HG02759 (cell line): ENCODE measurements around the gene MEIS2.

Experiments
- ATAC-seq: cut with Tn5 transposase; IDR thresholded peaks from one replicate; pipeline ENCODE4 v1.9.1; 2021; ENCODE audit warnings: mild to moderate bottlenecking, moderate library complexity; ENCODE audit not compliant: unreplicated experiment

MEIS2 gene

DNA sequence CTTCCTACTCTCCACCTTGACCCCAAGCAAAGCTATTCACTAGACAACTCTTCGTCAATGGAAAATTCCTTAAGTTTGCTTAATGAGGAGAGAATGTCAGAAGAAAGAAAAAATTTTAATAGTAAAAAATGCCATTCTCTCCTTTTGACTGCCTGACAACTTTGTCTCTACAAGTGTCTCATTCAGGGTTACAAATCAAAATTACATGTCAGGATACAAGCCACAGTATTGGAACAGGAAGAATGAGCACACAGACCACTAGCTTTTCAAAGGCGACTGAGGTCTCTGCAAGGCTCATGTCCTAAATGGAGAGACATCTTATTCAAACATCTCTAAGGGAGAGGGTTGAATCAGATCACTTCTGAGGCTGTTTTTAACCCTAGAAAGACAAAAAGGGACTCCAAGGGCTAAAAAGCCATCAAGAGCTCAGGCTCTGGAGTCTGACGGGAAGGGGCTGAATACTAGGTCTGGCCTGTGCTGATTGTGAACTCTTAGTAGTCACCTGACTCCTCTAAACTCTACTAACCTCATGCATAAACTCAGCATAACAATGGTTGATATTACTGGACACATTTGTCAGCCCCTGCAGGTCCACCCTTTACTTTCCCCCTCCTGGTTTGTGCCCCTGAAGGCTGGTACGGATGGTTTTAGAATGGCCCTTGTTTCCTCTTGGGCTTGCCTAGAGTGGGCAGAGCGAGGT is 12.8 kb upstream of the MEIS2 start:
- ATAC-seq = no peak

DNA sequence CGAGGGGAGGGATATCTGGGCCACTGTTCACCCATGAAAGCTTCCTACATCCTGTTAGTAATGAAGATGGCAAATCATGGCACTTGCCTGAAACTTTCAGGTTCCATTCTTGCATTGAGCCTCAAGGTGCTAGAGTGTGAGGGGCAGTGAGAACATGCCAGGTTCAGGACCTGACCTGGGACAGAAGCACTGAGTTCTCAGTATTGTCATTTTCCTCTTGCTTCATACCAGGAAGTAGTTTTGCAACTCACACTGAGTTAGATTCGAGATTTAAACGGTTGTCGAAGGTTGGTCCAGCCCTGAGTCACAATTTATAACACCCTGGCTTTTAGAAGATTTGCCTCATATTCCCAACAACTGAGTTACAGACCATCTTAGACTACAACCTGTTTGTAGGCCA is 11.8 kb upstream of the MEIS2 start:
- no peak for ATAC-seq

DNA sequence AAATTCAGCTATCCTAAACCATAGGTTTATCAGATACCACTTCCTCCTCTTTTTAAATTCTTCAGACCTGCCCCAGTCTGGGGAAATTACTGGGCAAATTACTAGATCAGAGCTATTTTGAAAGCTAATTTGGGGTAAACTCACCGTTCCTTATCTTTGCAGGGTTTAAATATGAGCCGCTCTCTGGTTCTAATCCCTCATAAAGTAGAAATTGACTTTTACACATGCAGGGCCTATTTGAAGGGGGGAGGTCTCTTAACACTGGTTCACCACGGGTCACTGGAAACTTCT is 11.0 kb upstream of the MEIS2 start:
- no peak for ATAC-seq

DNA sequence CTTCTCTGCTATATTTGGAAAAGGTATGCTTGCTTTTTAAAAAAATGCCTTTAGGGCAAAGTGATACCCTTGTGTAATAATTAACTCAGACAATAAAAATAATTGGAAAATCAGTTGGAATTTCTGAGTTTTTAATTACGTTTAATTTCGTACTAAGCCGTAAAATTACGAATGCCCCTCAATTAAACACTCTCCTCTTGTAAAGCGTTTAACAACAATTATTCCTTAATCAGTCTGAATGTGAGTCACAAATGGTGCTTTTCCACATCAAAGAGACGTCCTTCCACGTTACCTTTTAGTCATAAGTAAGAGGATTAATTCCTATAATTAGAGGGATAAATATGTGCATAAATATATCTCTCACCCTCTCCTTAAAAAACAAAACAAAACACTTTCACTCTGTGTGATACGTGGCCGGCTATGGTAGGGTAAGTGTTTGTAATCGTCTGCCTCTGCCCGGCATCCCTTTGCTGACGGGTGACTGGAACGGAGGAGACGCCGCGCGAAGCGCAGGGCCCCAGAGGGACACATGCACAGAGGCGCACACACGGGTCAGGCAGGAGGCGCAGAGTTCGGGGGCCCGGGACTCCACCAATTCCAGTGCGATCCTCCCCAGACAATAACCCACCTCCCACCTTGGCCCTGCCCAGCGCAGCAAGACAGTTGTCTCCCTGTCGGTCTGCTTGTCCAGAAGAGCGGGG is 9.7 kb upstream of the MEIS2 start:
- ATAC-seq = no peak

DNA sequence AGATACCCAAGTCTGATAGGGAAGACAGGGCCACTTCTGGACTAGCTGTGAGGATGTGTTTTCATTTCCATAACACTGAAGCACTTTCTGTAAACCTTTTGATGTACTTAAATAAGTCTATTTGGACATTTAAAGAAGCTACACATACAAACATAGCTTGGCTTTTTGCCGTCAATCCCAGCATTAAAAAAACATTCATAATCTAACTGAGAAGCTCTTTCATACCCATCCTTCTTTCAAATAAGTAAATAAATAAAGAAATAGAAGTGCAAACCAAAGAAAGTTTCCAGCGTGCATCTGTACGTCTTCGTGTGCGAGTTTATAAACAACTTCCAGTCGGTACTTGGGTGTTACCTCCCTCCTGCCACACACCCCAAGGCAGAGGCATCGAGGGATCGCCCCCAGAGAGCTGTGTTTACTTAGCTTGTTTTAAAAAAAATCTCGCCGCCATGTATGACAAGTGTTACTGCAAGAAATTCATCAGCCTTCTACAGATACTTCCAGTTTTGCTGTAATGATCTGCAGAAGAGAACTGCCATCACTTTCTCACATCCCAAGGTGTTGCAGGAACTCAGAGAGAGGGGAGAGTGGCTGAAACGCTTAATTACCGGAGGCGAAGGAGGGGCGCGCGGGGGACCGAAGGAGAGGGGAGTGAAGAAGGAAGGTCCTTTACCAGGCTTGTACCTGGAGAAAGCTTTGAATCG is 9.0 kb upstream of the MEIS2 start:
- no peak for ATAC-seq

DNA sequence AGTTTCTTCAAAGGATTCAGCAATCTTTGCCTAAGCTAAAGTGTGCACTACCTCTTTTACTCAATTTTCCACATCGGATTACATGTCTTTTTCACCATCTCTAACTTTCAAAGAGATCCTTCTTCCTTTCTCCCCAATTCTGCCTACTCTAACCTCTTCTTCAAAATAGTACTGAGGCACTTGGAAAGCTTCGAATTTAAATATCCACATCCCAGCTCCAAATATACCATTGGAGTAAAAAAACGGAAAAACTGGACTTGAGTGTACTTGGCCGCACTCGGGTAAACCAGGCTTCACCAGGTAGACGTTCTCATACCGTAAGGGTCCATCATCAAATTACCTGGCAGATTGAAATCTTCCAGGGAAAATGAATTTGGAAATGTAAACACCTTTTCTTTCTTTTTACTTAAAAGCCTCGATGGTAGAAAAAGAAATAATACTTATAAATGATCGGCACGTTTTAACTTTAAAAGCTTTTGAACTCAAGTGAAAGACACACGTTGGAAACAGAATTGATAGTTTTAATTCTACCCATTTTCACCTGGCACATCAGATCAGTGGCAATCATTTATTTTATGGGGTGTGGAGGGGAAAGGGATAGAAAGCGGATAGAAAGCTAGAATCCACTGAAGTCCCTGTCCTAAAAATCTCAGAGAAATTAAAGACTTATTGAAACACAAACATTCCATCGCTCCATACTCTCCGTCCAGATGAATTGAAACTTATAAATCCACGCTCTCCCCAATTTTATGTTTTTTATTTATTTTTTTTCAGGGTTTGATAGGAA is 8.2 kb upstream of the MEIS2 start:
- no peak for ATAC-seq

DNA sequence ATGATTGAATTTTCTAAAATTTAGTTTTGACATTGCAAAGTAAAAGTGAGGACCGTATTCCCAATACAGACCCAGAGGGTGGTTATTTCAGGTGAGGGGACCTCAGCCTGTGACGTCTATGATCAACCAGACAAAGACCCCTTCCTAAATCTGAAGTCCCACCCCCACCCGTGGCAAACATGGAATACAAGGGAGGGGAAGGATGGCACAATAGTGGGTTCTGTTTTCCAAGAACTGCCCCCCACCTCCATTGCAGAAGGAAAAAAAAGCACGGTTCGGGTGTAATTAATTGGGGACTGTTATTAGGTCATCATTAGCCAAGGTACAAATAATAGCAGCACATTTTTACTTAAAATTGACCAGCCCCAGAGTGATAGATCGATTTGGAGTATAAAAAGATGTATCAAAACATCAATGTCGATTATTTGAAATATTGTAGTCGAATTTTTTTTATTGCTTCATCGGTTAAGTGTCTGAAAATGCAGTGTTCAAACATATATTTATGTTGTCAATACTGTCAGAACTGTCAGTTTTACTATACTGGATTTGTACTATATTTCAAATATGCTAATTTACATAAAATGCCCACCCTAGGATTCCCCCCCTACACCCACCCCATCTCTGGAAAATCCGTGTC is 7.5 kb upstream of the MEIS2 start:
- no peak for ATAC-seq

DNA sequence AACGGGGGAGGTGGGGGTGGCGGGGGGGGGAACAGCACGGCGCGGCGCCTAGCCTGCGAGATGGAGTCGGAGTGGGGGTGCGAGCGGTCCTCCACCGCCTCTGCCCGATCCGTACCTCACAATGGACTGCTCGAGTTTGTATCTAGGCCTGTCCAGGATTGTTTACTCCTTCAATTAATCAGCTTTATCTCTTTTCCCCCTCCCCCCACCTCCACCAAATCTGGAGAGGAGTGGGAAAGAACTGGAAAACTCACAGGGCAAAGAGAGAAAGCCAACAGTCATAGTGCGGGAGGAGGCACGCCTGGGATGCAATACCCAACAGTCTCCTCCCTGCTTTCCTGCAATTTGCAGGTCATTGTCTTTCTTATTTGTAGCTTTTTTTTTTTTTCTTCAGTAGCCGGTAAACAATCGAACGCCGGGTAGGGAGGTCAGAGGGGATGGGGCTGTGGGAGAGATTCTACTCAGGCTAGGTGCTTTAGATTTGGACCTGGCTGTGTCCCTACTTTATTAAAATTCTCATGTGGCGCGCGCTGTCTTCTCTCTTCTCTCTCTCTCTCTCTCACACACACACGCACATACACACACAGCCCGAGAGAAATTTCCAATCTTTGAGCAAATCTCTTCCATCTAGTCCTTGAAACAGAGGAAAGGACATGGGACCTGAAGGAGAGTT is 6.9 kb upstream of the MEIS2 start:
- no peak for ATAC-seq

DNA sequence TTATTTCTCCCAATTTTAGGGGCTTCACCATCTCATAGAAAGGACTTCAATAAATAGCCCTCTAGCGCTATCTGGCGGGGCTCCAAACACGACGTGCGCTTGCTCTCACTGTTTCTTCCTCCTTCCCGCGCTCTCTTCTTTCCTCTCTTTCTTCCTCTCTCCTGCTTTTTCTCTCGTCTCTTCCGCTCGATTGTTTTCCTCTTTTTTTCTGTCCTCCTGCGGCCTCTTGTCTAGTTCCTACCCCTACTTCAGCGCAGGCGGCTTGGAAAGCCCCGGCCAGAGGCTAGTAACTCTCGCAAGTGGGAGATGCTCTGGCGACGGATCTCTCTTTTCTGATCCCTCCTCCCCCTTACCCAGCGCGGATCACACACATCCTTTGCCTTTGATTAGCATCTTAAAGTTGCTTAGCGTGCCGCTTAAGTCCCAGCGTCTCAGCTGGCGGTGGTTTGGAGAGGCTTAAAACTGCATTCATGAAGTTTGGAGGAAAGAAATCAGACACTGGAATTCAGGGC is 6.2 kb upstream of the MEIS2 start:
- ATAC-seq = no peak

DNA sequence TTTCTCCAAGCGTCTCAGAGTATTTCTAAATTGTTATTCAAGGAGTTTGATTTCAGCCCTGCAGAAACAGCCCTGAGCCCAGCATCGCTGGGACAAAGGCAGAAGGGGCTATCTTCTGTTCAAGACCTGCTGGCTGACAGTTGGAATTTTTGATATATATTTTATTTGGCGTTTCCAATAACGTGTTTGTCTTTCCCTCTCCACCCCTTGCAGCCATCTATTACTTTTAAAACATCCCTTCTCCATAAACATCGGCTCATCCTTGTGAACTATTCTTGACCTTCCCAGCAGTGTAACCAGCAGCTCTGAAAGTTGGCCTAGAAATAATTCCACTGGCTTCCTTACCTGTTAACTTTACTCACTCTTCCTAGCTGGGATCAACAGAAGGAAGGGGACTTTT is 5.5 kb upstream of the MEIS2 start:
- ATAC-seq = no peak

DNA sequence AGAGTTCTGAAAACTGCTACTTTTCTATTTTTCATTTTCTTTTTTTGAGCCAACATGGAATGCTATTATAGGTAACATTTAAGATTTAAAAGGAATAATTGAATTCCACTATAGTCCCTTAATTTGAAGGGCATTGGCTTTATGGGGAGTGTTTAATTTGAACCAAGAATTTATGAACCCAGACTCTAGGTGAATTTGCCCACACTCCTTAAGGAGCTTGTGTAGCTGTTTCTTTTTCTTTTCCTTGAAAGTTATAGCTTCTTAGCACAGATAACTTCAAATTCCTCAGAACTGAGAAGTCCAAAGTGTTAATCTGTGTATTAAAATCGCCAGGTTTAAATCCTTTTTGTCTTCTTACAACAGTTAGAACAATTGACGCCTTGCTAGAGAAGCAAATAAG is 4.7 kb upstream of the MEIS2 start:
- ATAC-seq = no peak

DNA sequence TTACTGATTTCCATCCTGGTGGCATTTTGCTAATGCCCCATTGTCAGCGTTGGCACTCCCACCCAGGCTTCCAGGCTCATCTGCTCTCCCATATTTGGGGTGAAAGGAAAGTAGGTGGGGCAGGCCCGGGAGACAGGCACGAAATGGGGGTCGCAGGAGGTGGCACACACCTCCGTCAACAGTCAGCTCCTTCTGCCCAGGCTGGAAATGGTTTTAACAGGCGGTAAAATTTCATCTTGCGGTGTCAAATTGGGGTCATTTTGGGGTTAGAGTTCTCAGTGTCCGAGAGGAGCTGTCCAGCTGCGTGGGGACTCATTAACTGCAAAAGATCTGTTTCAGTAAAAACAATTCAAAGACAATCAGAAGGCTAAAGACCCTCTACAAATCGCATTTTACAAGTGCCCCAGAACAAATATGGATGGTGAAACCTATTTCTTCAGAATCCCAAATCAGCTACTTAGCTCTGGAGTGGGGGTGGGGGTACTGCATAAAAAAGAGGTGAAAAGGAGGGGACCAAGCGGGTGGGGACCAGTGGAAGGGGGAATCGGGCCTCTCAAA is 4.2 kb upstream of the MEIS2 start:
- no peak for ATAC-seq

DNA sequence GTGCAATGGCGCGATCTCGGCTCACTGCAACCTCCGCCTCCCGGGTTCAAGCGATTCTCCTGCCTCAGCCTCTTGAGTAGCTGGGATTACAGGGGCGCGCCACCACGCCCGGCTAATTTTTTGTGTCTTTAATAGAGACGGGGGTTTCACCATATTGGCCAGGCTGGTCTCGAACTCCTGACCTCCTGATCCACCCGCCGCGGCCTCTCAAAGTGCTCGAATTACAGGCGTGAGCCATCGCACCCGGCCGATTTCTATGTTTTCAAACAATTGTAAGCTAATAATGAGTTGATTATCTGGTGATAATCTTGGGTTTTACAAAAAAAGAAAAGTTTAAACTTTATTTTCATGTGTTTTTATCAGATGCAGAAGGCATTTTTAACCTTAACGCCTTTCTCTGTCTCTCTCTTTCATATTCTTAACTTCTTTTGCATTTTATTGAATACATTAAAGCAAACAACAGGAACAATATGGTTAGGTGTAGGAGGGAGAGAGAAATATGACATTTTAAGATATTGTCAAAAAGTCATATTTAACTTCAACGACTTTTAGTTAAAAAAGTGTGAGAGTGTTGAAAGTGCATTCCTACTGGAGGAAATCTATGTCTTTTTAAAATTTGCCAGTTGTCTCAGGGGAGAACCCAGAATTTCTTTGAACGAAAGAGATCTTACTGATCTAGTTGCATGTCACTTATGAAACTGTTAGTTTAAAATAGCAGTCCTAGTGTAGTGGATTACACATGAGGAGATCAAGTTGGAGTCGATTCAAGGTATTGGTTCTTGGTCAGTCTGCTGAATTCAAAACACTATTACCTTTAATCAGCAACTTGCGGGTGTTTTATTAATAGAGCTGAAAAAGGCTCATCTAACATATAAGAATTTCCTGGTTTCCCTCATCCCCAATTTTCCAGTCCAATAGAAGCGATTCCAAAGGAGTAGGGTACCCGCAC is 3.4 kb upstream of the MEIS2 start:
- ATAC-seq = no peak

DNA sequence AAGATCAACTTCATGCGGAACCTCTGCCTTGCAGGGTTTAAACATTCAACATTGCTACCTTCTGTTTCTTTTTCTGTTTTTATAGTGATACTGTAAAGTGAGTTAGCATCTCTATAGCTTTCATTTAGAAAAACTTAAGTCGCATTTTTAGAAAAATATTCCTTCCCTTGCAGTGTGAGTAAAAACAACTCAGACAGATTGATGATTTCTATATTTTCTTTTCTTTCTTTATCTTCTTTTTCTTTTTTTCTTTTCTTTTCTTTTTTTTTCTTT is 2.8 kb upstream of the MEIS2 start:
- no peak for ATAC-seq

DNA sequence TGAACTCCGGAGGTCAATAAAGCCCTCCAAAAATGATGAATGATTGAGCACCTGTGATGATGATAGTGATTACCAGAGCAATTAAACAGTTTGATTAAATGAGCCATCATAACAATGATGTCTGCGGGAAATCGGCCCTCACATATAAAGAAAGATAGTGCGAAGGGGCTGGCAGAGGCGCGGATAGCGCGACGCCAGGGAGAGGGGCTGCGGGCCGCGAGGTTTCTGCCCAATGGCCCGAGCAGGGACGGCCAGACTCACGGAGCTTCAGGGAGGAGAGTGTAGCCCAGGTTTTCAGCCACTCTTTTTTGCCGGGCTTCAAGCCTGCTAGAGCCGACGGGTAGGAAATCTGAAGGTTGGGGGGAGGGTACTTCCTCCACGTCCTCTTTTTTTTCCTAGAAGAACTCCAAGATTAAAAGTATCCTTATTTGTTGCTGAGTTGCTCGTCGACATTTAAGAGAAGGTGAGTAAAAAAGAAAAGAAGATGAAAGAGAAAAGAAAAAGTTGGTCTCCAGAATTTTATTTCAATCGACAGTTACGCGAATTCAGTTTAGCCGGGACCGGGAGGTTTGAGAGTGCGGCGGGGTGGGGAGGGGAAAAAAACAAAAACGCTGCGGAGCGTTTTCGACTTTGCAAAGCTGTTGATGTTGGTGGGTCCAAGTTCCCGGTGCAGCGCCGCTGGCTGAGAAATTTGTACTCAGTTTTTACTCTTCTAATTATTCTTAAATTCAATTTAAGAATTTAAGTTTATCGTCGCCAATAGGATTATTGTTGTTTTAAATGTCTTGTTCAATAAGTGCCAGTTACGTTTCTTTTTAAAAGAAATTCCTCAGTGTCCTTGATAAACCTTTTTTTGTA is 2.2 kb upstream of the MEIS2 start:
- ATAC-seq = no peak

DNA sequence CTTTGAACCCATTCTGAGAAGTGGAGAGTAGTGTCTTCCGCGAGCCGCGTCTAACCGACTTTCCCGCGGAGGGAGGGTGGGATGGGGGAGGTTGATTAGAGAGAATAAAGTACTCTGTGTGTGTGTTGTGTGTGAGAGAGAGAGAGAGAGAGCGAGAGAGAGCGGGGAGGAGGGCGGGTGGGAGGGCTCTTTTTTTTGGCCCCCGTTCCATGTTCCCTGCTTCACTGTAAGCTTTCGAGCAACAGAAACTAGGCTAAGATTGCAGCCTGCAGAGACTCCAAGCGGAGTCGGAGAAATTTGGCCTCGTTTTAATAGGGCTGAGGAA is 1.6 kb upstream of the MEIS2 start:
- ATAC-seq = no peak

DNA sequence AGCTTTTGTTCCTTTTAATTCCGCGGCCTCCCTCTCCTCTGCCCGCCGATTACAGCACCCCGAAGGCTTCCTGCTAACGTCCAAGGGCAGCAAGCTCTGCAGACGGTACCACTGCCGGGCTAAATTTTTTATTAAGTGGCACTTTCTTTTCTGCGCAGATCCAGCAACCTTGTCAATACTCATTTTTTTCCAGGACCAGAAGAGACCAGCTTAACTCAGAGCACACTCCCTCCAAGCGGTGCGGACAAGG is 542 bp upstream of the MEIS2 start:
- peak; percentile 19 for ATAC-seq

DNA sequence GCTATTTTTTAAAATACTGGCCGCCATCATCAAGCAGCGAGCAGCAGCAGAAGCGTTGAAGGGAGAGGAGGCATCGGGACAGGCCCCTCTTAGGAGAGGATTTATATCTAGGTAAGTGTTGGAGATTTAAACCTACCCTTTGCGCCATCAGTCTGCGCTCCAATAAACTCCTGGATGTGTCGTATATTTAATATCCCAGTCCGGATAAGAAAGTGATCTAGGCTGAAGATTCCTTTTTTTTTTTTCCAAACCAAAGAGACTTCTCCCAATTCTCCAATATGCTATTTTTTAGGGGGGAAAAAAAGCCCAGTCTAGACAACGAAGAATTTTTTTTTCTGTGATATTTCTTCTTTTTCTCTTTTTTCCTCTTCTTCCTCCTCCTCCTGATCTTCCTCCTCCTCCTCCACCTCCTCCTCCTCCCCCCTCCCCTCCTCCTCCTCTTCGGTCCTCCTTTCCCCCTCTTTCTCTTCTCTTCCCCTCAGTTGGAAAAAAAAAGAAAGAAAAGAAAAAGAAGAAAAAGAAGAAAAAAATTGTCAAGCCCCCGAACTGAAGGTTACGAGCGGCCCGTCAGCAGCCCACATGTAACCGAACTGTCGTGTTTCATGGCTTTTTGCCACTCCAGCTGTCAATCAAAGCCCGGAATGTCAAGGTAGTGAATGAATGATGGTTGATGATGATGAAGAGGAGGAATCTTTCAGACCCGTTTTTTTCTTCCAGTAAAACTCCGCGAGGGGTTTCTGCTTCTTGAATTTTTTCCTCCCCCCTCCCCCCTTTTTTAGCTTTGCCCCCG is 835 bp downstream of the MEIS2 start:
- no peak for ATAC-seq
